Heart right ventricle (tissue), 16 donors: Measurements from ENCODE around the gene M6PR. TPM values are rescaled to one million over a fixed set of nuclear protein-coding genes. Genes with fewer than 3 reads are reported as not detected.

Experiments used
- ATAC-seq, 8 donors: fragments of 200-7000 bp; cut with Tn5 transposase; one replicate each; pipeline ENCODE4 v1.9.1; 2020; ENCODE audit warnings: mild to moderate bottlenecking in 8 of 8, moderate library complexity in 8 of 8, moderate number of reproducible peaks in 1 of 8
- DNase-seq, 2 donors: peaks; one replicate each; pipeline ENCODE4 v3.0.0-alpha.2; 2020
- H3K27ac ChIP-seq, 10 donors: fragments of 200-600 bp; sonication (generic) in 2 of 10; one replicate each; pipeline versions ENCODE4 v1.5.0 to v1.8.0; 2020 to 2022; ENCODE audit warnings: mild to moderate bottlenecking in 3 of 10
- H3K27me3 ChIP-seq, 7 donors: fragments of 200-600 bp; one replicate each; pipeline ENCODE4 v1.8.0; 2021 to 2022; ENCODE audit warnings: mild to moderate bottlenecking in 2 of 7
- H3K36me3 ChIP-seq, 9 donors: fragments of 200-600 bp; sonication (generic) in 1 of 9; one replicate each; pipeline versions ENCODE4 v1.5.0 to v1.8.0; 2020 to 2022; ENCODE audit warnings: mild to moderate bottlenecking in 2 of 9
- H3K4me1 ChIP-seq, 9 donors: fragments of 200-600 bp; sonication (generic) in 1 of 9; one replicate each; pipeline versions ENCODE4 v1.5.0 to v1.8.0; 2020 to 2022; ENCODE audit warnings: mild to moderate bottlenecking in 4 of 9
- H3K4me3 ChIP-seq, 10 donors: fragments of 200-600 bp; sonication (generic) in 2 of 10; one replicate each; pipeline versions ENCODE4 v1.5.0 to v1.8.0; 2020 to 2022; ENCODE audit warnings: mild to moderate bottlenecking in 7 of 10, moderate library complexity in 2 of 10
- H3K9me3 ChIP-seq, 11 donors: fragments of 200-600 bp in 10 of 11; sonication (generic) in 2 of 11; one replicate each; pipeline versions ENCODE4 v1.5.0 to v1.8.0; 2013 to 2022; ENCODE audit warnings: mild to moderate bottlenecking in 2 of 11, control low read depth in 1 of 11, moderate library complexity in 1 of 11
- WGBS, 2 donors: extraction: QIAGEN DNeasy Blood & Tissue Kit; methylation state at CpG; one replicate each; pipeline ENCODE4 v1.1.7; 2013; ENCODE audit warnings: inconsistent platforms in 1 of 2; 5-methylcytosine and 5-hydroxymethylcytosine counted together
- intact Hi-C, 10 donors: fragments of 100-400 bp; cut with DNase I; formaldehyde crosslinking; loops; one replicate each; pipeline versions ENCODE4 v1.11.1 to v1.14.2; 2022
- polyA plus RNA-seq, 2 donors: library from polyadenylated mRNA; stranded (reverse); fragments of 200-250 nt; gene quantifications; one replicate each; pipeline ENCODE4 v1.2.3, GENCODE V29; 2013
- total RNA-seq, 10 donors: library from RNA; stranded (reverse); fragmentation: NEBNext Ultra II Directional in 3 of 10; extraction: Animal tissue kit (Norgen Biotek cat#: 25700) in 3 of 10; gene quantifications; one replicate each; pipeline versions ENCODE4 v1.2.1 to v1.2.4, GENCODE V29; 2021 to 2023
- TF ChIP-seq, protein P1 (sequence below), 9 donors: fragments of 200-600 bp; sonication (generic) in 2 of 9; IDR thresholded peaks; one replicate each; pipeline versions ENCODE4 v1.5.0 to v1.8.0; 2021 to 2022; ENCODE audit warnings: antibody characterized with exemption in 9 of 9, mild to moderate bottlenecking in 5 of 9, moderate library complexity in 1 of 9
- donor health status: Arrhythmogenic right ventricular cardiomyopathy.
- donor health status: ischemic (EF 13 %, LVEDD 7.1; RV severe dilation, severe dysfunction).
- donor health status: healthy with polysubstance abuse.
- donor health status: DM: no; HTN: yes; CAD: no.
- donor health status: DM: no; HTN: no; CAD: no.
- donor health status: ischemic (EF 25% LVEDD 6.9; RV normal size, moderate dysfunction).
- donor health status: ischemic (EF 25% LVEDD 5.7; RV mildly dilated, moderate dysfunction).
- donor health status: healthy.
- donor health status: DM: yes; HTN: yes; CAD: no.
- donor health status: Ischemic cardiomyopathy.
- donor health status: ischemic (EF 35%, LVEDD 5.7; RV mildly dilated, moderate dysfunction).
- donor health status: nonischemic (EF 11% LVEDD 7.7; RV severe dilation, severe dysfunction).
- donor health status: DM: yes; HTN: yes; CAD: no.
- donor health status: PGD.
- donor health status: ischemic (EF 29% LVEDD 5.4; RV normal size, mild dysfunction).
- donor health status: nonischemic (EF 23%, LVEDD 6.1; RV moderate dilation, normal function).

M6PR gene
- total and polyA plus RNA-seq, 12 donors, result 67.1 to 133 (median 102) TPM

DNA sequence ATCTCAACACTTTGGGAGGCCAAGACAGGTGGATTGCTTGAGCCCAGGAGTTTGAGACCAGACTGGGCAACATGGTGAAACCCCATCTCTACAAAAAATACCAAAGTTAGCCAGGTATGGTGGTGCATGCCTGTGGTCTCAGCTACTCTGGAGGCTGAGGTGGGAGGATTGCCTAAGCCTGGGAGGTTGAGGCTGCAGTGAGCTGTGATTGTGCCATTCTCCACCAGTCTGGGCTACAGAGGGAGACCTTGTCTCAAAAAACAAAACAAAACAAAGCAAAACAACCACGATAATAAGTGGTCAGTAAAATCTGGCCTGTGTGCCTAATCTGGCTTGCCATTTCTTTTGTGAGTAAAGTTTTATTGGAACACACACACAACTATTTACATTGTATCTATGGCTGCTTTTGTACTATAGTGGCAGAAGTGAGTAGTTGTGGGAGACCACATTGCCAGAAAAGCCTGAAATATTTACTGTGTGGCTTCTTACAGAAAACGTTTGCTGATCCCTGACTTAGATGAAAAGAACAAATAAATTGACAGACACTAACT, 20.5 kb upstream of the M6PR start:
- TF ChIP-seq, protein P1, sequence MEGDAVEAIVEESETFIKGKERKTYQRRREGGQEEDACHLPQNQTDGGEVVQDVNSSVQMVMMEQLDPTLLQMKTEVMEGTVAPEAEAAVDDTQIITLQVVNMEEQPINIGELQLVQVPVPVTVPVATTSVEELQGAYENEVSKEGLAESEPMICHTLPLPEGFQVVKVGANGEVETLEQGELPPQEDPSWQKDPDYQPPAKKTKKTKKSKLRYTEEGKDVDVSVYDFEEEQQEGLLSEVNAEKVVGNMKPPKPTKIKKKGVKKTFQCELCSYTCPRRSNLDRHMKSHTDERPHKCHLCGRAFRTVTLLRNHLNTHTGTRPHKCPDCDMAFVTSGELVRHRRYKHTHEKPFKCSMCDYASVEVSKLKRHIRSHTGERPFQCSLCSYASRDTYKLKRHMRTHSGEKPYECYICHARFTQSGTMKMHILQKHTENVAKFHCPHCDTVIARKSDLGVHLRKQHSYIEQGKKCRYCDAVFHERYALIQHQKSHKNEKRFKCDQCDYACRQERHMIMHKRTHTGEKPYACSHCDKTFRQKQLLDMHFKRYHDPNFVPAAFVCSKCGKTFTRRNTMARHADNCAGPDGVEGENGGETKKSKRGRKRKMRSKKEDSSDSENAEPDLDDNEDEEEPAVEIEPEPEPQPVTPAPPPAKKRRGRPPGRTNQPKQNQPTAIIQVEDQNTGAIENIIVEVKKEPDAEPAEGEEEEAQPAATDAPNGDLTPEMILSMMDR (IDR thresholded peaks at IDR 0.05), result no peak
- Histone ChIP-seq H3K4me3 (no peak overlapping the region), H3K4me1 (no peaks in the 10 kb centered on the region), H3K9me3 (peaks cover 0 to 59% (median 21%) of the 10 kb centered on the region in 11 donors), H3K27me3 (no peaks in the 10 kb centered on the region), H3K27ac (no peak overlapping the region), H3K36me3 (peaks cover 0 to 3% (median 0%) of the 10 kb centered on the region in 9 donors)
- DNase-seq, result no peak
- WGBS, 2 donors, result 70 to 78% methylated on average over 2 of the region's 2 CpGs
- intact Hi-C loops, result no loop called here
- no peak for ATAC-seq

DNA sequence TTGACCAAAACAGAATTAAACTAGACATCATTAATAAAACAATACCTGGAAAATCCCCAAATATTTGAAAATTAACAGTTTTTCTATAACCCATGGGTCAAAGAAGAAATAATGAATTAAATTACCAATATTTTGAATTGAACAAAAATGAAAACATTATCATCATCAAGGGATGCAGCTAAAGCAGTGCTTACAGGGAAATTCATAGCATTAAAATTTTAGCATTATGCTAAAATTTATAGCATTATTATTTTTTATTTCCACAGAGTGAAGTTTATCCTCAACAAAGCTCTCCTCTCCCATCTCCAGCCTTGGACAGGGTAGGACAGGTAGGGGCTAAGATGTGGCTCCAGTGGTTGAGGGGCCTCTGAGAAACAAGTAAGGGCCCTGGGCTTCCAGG, 19.3 kb upstream of the M6PR start:
- Histone ChIP-seq H3K36me3 (peaks cover 0 to 3% (median 0%) of the 10 kb centered on the region in 9 donors), H3K27ac (no peak overlapping the region), H3K4me3 (no peak overlapping the region), H3K9me3 (peaks cover 0 to 50% (median 19%) of the 10 kb centered on the region in 11 donors), H3K4me1 (no peaks in the 10 kb centered on the region), H3K27me3 (no peaks in the 10 kb centered on the region)
- ATAC-seq (no peak), DNase-seq (no peak)
- intact Hi-C loops, result no loop called here
- TF ChIP-seq, protein P1 (IDR thresholded peaks at IDR 0.05), result no peak

DNA sequence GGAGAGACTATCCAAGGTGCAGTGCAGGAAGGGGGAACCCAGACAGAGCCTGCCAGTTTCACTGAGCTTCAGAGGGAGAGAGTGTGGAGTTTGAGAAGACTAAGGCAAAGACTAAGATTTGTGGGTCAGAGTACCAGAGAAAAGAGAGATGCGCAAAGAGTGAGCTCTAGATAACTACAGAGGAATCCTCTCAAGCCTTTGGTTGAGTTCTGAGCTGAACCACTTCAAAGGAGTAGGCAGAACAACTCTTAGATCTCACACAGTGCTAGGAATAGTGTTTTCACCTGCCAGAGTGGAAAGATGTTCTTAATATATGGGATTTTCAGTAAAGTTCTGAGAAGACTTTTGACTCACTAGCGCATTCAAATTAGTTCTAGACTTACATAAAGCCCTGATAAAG, 10.7 kb upstream of the M6PR start:
- intact Hi-C loops, result no loop called here
- H3K36me3 ChIP-seq, result peaks cover 0 to 5% (median 0%) of the 10 kb centered on the region in 9 donors
- ATAC-seq, result no peak
- WGBS, 2 donors, result 97 to 99% methylated on average over 2 of the region's 2 CpGs
- DNase-seq, result no peak
- H3K4me1 ChIP-seq, result peaks cover 0 to 10% (median 0%) of the 10 kb centered on the region in 9 donors
- TF ChIP-seq, protein P1 (IDR thresholded peaks at IDR 0.05), result no peak
- no peak overlapping the region for H3K27ac ChIP-seq
- peaks cover 0 to 6% (median 0%) of the 10 kb centered on the region in 11 donors for H3K9me3 ChIP-seq
- H3K27me3 ChIP-seq, result no peaks in the 10 kb centered on the region
- no peak overlapping the region for H3K4me3 ChIP-seq

DNA sequence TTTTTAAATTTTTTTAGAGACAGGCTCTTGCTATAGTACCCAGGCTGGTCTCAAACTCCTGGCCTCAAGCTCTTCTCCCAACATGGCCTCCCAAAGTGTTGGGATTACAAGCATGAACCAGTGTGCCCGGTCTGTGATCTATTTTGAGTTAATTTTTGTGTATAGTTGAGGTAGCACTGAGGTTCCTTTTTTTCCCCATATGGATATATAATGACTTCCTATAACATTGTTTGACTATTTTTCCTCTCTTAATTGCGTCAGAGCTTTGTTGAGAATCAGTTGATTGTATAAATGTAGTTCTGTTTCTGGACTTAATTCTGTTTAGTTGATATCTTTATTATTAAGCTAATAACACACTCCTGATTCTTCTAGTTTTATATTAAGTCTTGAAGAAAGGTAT, 8.6 kb upstream of the M6PR start:
- WGBS, 2 donors, result 78 to 79% methylated on average over 2 of the region's 2 CpGs
- Histone ChIP-seq H3K4me1 (peaks cover 0 to 10% (median 0%) of the 10 kb centered on the region in 9 donors), H3K27me3 (no peaks in the 10 kb centered on the region), H3K36me3 (peaks cover 0 to 10% (median 0%) of the 10 kb centered on the region in 9 donors), H3K4me3 (no peak overlapping the region), H3K9me3 (peaks cover 0 to 13% (median 0%) of the 10 kb centered on the region in 11 donors), H3K27ac (no peak overlapping the region)
- no peak for DNase-seq
- intact Hi-C loops, result loop anchor here in 2 of 10 donors (5.0 kb wide), 2 partner anchors 74 to 84 kb away; no protein-coding TSS in a partner anchor
- TF ChIP-seq, protein P1 (IDR thresholded peaks at IDR 0.05), result no peak
- ATAC-seq, result no peak
